ENCODE data around the gene CLDN15.

- TF ChIP-seq ZNF274 (IDR thresholded peaks at IDR 0.05; ENCODE audit: low read depth, low read length) (no peak), YY1 (IDR thresholded peaks at IDR 0.05; ENCODE audit: insufficient read depth, insufficient read length) (no peak), SUZ12 (IDR thresholded peaks at IDR 0.05; ENCODE audit: extremely low read depth, insufficient read depth, insufficient read length) (no peak)
Measured at GRCh38 chr7:101218236-101219125, 19.1 kb downstream of the CLDN15 start.
